GM19043 (cell line): ENCODE data around the gene SIGLEC11.
"Not testable (repeated sequence)": the region's sequence is repeated elsewhere in the genome, so short reads cannot be mapped to it uniquely, and the experiment has no call there.

Source experiments
- ATAC-seq: cut with Tn5 transposase; IDR thresholded peaks from one replicate; pipeline ENCODE4 v1.9.1; 2021; ENCODE audit warnings: low read depth; ENCODE audit not compliant: unreplicated experiment

SIGLEC11 gene

DNA sequence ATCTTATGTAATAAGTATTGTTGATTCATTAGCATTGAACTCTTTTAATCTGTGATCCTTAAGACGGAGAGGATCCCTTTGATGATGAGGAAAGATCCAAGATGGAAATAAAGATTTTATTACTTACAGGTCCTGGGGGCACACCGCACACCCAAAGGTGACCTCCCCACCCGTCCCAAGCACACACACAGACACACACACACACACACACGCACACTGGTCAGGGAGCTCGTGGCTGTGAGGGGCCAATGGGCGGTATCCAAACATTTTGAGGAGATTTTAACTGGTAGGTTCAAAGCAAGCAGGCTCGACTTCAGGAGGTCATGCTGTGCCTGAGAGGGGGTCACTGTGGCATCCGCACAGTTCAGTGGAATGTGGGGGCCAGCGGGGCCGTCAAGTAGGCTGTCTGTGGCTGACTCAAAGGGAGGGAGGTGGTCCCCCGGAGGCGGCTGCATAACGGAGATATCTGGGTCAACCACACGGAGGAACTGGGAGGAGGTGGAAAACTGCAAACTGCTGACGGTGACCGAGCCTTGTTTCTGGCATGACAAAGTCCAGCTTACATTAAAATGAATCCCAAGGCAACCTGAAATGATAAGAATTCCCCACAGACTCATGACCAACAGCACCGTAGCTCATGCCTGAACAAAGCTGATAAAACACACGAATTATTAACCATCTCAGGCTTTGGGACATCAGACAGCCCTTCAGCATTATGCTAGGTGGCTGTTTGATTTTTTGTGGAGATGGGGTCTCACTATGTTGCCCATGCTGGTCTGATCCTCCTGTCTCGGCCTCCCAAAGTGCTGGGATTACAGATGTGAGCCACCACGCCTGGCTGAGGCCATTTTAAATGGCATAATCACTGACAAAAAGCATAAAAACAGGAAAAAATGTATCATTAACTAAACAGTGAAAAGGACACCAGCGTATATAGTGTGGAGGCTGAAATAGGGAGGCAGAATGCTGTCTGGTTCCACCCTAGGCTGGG, 20.9 kb upstream of the SIGLEC11 start:
- ATAC-seq: no peak

DNA sequence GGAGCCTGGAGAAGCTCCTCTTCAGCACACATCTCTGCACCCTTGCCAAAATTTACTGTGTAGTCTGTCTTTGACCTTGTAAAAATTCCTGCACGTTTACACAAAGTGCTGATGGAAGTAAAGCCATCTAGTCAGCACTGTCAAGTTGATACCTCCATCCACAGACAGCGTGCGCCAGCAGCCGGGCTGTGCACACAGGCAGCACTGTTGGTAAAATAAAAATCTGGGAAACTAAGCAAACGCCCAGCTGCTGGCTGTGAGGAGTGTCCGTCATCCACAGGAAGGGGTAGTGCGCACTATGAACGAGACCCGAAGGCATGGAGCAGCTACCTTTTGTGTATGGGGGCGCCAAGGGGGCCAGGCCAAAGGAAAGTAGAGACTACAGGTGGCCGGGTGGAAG, 17.4 kb upstream of the SIGLEC11 start:
- no peak for ATAC-seq

DNA sequence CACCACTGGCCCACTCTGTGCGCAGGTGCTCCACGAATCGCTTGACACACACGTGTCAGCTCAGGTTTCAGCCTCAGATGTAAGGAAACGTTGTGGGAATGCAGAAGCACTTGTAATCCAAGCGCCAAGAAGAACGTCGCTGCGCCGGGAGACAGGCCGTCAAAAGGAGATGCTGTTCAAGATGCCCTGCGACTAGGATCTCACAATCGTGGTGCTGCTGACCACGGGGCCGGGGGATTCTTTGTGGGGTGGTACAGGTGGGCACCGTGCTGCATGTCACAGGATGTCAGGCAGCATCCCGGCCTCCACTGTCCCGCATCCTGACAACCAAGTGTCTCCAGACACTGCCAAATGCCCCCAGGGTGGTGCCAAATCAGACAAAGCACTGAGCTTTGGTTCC, 16.9 kb upstream of the SIGLEC11 start:
- ATAC-seq: no peak

DNA sequence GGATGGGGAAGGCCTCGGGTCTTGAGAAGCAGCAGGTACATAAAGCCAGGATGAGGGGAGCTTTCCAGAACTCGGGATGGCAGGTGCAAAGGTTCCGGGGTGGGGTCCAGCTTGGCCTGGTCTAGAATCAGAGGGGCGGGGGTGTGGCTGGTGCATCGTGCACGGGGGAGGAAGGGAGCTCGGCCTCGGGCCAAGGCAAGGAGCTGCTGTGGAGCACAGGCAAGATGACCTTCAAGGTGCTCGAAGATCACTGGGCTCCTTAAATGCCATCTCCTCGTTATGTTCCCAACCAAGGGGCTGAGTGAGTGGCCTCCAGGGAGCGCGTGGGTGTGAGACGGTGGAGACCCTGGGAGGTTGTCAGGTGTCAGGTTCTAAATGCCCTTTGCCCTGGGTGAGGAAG, 16.1 kb upstream of the SIGLEC11 start:
- no peak for ATAC-seq

DNA sequence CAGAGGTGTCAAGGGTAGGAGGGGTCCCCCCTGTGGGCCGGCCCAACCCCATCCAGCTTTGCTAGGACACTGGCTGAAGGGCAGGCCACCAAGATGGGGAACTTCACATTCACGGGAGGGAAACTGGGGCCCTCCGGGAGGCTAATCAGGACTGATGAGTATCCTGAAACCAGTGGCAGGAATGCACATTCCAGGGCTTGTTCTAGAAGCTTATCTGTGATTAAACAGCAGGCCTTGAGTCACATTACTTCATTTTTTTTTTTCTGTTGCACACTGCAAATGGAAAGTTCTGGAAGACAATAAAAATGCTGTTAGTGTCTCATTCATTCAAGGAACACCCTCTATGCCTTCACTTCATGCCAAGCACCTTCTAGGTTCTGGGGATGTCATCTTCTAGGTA, 15.5 kb upstream of the SIGLEC11 start:
- no peak for ATAC-seq

DNA sequence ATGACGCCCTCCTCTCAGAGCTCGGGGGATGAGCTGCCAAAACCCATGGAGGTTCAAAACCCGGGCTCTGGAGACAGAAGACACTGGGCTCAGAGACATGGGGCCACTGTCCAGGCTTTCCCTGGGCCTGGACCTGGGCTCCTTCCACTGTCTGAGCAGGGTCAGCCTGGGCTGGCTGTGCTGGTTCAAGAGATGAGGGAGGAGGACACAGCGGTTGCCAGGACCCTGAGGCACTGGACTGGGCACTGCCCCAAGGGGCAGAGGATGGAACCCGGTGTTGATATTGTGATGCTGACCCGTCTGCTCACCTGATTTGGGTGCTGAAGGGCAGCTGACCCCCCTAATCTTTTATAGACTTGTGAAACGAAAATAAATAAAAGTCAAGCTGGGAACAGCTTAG, 14.1 kb upstream of the SIGLEC11 start:
- no peak for ATAC-seq

DNA sequence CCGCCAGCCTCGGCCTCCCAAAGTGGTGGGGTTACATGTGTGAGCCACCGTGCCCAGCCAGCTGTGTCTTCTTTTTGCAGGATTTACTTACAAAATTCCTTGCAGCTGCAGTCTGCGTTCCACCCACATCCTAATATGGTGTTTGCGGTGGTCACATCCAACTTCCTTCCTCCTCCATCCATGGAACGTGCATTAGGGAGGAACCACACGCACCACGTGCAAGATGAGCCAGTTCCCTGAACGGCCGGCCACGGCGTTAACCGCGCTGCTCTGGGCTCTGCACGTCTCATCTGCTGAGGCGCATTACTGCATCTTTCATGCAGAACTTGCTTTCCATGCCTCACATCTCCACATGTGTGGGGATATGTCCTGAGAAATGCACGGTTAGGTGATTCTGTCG, 13.0 kb upstream of the SIGLEC11 start:
- ATAC-seq: no peak

DNA sequence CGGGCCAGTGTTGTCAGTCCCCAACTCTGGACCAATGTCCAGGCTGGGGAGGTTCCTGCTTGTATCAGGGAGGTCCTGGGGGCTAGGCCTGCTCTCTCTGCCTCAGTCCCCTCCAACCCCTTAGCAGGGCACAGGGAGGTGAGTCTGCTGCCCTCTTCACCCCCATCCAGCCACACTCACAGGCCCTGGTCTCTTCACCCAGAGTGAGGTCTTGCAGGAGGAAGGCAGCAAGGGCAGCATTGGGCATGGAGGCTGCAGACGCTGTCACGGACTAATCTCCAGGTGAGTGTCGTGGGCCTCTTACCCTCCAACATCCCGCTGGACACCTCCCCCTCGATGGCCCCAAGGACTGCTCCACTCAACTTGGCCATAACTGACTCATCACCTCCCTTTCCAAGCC, 11.9 kb upstream of the SIGLEC11 start:
- ATAC-seq: no peak

DNA sequence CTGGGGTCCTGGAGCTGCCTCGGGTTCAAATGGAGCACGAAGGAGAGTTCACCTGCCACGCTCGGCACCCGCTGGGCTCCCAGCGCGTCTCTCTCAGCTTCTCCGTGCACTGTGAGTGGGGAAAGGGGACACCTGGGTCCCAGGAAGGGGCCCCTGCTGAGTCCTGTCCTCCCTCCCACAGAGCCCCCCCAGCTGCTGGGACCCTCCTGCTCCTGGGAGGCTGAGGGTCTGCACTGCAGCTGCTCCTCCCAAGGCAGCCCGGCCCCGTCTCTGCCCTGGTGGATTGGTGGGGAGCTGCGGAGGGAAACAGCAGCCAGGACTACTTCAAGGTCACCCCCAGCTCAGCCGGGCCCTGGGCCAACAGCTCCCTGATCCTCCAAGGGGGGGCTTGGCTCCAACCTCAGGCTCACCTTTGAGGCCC, 11.0 kb upstream of the SIGLEC11 start:
- ATAC-seq: no peak

DNA sequence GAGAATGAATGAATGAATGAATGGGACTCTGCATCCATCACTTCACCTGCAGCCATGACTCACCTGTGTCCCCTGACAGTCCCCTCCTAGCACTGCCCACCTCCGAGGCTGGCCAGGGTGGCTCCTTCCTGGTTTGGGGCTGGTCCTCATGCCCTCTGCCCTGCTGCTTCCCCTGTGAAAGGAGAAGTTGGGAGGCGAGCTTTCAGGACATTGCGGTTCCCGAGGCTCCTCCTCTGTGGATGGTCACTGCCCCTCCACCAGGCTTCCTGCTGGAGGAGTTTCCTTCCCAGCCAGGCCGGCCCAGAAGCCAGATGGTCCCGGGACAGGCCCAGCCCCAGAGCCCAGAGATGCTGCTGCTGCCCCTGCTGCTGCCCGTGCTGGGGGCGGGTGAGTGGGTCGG, 8.4 kb upstream of the SIGLEC11 start:
- ATAC-seq: not testable (repeated sequence)

DNA sequence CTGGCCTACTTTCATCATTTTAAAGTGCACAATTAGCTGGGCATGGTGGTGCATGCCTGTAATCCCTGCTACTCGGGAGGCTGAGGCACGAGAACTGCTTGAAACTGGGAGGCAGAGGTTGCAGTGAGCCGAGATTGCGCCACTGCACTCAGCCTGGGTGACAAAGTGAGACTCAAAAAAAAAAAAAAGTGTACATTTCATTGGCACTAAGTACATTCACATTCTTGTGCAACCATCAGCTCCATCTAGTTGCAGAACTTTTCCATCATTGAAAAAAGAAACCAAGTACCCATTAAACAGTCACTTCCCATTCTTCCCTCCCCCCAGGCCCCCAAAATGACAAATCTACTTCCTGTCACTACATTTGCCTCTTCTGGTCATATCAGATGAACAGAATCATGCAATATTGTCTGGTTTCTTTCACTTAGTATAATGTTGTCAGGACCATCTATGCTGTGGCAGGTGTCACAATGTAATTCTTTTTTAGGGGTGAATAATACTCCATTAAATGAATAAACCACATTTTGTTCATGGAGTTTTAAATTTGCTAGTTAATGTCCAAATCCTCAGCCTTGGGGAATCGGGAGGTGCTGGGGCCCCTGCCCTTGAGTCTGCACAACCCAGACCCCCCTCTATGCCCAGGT, 7.4 kb upstream of the SIGLEC11 start:
- ATAC-seq: no peak

DNA sequence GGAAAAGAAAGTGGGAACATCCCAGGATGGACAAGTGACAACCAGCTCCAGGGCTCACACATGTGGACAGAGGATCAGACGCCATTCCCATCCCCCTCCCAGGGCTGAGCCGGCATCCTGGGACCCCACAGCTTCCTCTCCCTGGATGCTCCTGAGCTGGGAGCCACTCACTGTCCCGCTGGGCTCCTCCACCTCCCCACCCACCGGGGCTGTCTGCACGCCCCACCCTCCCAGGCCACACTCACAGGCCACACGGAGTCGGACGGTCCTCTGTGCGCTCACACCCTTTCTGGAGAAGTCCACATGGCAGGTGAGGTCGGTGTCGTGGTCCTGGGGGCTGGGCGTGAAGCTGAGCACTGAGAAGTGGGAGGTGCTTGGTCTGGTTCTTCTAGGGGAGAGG, 1.1 kb downstream of the SIGLEC11 start:
- not testable (repeated sequence) for ATAC-seq

DNA sequence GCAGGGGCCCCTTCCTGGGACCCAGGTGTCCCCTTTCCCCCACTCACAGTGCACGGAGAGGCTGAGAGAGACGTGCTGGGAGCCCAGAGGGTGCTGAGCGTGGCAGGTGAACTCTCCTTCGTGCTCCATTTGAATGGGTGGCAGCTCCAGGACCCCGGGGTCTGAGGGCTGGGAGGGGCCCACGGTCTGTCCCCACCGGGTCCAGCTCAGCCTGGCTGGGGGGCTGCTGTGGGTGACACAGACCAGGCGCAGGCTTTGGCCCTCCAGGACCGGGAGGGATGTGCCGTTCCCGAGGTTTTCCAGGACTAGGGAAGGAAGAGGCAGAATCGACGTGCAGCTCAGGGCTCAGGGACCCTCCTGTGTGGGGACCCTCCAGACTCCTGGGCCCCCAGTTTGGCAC, 2.4 kb downstream of the SIGLEC11 start:
- not testable (repeated sequence) for ATAC-seq

DNA sequence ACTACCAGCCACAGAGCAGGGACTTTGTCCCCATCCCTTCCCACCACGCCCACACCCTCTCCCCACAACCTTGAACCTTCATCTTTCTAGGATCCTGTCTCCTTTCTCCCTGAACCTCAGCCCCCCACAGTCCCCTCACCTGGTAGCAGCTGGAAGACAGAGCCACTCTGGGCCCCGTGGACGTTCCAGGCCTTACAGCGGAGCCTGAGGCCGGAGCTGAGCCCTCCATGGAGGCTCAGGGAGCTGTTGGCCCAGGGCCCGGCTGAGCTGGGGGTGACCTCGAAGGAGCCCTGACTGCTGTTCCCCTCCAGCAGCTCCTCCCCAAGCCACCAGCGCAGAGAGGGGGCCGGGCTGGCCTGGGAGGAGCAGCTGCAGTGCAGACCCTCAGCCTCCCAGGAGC, 2.8 kb downstream of the SIGLEC11 start:
- ATAC-seq: not testable (repeated sequence)

DNA sequence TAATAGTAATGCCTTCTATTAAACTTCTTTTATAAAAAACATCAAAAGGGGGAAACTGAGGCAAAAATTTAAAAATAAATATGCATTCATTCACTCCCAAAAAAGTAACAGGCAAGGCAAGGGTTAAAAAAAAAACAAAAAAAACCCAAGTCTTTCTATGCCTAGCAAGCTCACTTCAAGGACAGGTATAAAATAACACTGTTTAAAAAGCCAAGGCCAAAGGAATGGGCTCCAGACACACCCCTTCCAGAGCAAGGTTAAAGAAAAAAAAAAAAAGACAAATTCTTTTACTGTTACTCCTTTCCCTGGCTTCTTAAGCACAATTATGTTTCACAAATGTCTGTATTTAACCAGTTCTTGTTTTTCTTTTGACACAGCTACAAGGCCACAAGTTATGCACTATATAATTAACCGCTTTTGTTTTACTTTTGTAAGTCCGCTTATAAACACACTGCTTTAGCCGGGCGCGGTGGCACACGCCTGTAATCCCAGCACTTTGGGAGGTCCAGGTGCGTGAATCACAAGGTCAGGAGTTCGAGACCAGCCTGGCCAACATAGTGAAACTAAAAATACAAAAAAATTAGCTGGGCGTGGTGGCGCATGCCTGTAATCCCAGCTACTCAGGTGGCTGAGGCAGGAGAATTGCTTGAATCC, 3.6 kb downstream of the SIGLEC11 start:
- ATAC-seq: no peak

DNA sequence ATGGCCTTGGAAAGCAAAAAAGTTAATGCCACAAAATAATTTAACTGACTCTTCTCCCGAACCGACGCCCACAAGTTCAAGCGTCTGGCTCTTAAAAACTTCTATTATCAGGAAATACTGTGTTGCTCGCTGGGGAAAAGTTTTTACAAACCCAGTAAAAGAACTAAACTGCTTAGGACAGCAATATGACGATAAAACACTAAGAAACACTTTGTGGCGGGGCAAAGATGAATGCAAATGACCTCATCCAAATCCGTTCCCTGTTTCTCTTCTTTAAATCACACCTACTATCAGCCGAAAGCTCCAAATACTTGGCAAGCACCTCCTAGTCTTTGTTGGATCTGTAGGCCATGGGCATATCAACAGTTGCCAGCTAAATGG, 4.9 kb downstream of the SIGLEC11 start:
- ATAC-seq: no peak

DNA sequence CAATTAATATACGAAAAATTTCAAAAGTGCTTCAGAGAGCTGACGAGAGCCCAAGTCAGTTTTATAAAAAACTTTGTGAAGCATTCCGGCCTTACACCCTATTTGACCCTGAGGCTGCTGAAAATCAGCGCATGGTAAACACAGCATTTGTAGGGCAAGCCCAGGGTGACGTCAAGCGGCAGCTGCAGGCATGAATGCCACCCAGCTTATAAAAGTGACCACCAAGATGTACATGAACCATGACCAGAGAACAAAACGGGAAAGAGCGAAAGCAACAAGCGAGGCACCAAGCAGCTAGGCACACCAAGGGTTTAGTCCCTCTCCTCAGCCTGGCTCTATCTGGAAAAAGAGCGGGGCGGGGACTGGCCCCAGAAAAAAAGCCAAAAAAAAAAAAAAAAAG, 6.0 kb downstream of the SIGLEC11 start:
- no peak for ATAC-seq

DNA sequence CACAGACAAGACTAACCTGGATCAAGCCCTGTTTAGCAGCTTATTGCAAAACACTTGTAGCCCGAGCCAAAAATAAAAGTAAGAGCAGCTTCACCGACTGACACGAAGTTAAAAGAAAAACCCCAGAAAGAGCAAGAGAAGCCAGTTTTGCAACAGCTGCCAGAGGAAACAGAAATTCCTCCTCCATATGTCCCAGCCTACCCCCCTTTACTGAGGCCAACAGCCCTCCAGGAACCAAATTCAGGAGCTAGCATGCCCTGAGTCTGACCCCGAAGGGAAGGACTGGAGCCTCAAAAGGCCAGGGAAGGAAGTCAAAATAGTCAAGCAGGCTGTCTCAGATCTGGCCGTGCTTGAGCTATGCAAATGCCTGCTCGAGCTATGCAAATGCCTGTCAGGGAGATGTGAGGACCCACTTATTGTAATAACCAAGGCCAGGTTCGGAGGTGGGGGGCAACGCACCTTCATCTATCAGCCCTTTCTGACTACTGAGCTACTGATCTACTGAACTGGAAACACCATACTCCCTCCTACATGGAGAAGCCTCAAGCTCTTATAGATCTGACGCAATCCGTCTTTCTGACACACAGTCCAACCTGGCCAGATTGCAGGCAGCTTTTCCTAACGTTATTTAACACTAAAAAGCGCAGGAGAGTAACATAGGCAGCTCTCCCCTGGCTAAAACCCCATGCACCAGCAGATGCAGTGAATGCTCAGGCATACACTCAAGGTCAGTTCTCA, 6.7 kb downstream of the SIGLEC11 start:
- no peak for ATAC-seq

DNA sequence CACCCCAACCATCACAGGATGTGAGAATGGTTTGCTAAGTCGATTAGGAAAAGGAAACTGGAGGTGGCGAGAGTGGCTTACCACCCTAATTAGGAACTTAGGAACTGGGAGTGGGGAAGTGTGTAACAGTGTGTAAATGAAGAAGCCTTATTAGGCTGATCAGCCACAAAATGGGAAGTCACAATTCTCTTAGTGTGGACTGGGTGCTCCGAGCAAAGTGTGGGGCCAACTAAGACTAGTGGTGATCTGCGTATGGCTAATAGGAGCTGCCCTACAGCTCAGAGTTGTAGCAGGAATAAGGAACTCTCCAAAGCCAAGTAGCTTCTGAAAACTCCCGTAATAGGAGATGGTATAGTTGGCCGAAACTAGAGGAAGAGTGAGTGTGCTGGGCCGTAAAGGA, 7.6 kb downstream of the SIGLEC11 start:
- ATAC-seq: no peak

DNA sequence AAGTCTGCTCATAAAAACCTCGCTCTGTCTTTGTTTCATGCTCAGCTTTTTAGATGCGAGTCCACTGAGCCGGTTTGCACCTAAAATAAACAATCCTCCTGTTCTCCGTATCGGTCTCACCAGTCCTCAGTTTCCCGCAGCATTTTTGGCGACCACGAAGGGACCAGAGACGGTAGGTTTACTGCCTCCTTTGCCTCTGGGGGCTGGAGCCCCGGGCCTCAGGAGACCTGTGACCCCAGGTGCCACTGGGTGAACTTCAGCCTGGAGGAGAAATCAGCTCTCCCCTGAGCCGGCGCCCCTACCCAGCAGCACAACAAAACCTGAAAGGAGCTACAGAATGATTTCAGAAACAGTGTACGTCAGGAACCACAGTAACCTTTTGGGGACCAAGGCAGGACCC, 8.1 kb downstream of the SIGLEC11 start:
- no peak for ATAC-seq

DNA sequence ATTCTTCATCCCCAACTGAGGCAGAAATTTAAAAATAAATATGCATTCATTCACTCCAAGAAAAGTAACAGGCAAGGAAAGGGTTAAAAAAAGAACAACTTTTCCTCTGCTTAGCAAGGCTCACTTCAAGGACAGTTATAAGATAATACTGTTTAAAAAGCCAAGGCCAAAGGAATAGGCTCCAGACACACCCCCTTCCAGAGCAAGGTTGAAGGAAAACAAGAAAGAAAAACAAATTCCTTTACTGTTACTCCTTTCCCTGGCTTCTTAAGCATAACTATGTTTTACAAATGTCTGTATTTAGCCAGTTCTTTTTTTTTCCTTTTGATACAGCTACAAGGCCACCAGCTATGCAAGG, 8.5 kb downstream of the SIGLEC11 start:
- ATAC-seq: no peak
